GM12873 (cell line): ENCODE results near the gene CNFN.

ENCODE experiments used
- CTCF ChIP-seq: IDR thresholded peaks from 2 replicates; pipeline ENCODE4 v1.5.1; 2012; ENCODE audit warnings: low read depth, mild to moderate bottlenecking, moderate library complexity, low read length, control low read depth; ENCODE audit not compliant: insufficient read depth; ENCODE audit errors: missing control alignments

The CNFN gene

GRCh38 chr19:42356686-42357085 is 33.4 kb downstream of the CNFN start:
- no peak for TF ChIP-seq CTCF

GRCh38 chr19:42355896-42356295 is 34.2 kb downstream of the CNFN start:
- no peak for TF ChIP-seq CTCF

- no peak for TF ChIP-seq CTCF
Measured at GRCh38 chr19:42353341-42354015, 36.6 kb downstream of the CNFN start.

- TF ChIP-seq CTCF = no peak
Measured at GRCh38 chr19:42352301-42353259, 37.5 kb downstream of the CNFN start.

DNA sequence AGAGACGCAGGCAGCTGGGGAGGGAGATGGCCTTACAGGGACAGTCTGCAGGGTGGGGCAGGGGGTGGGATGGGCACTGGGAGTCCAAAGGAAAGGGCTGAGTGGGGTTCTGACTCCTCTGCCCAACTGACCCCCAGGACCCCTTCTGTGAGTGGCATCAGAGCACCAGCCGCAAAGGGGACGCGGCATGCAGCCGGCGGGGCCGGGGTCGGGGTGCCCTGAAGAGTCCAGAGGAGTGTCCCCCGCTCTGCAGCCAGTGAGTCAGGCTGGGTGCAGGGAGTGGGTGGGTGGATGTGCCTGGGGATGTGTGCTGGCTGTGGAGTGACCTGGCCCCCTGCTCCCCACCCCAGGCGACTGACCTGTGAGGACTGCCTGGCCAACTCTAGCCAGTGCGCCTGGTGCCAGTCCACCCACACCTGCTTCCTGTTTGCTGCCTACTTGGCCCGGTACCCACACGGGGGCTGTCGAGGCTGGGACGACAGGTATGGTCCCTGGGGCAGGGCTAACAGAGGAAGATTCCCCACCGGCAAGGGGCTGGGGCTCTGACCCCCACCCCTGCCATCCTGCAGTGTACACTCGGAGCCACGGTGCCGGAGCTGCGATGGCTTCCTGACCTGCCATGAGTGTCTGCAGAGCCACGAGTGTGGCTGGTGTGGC is 38.9 kb downstream of the CNFN start:
- no peak for TF ChIP-seq CTCF

DNA sequence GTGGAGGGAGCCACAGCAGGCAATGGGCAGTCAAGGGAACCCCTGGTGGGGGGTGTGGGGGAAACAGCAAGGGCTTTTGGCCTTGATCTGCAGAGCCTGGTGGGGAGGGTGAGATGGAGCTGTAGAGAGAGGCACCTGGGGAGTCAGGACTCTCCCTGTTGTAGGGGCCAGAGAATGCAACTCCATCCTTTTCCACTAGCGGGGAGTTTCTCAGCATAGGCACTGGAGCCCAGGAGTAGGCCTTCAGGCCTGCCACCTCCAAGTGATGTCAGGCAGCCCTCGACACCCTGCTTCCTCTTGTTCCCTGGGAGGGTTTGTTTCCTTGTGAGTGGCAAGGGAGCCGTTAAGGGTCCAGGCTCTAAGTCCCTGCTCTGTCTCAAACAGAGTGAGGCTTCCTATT is 39.7 kb downstream of the CNFN start:
- no peak for TF ChIP-seq CTCF

GRCh38 chr19:42349378-42350107 is 40.6 kb downstream of the CNFN start:
- no peak for TF ChIP-seq CTCF
